SK-MEL-5 (cell line): Measurements from ENCODE around the gene OPN3. TPM values are rescaled to one million over a fixed set of nuclear protein-coding genes. Genes with fewer than 3 reads are reported as not detected.
"Not testable (repeated sequence)": the region's sequence is repeated elsewhere in the genome, so short reads cannot be mapped to it uniquely, and the experiment has no call there.

Source experiments
- DNase-seq: peaks from one replicate; pipeline ENCODE4 v3.0.0-alpha.2; 2016; ENCODE audit warnings: low read depth, low spot score
- in situ Hi-C: cut with HindIII; loops from 2 replicates; pipeline ENCODE4 v1.10.0; 2016; ENCODE audit warnings: low sequenced_read_pairs, high pct_unique_total_duplicates, low pct_unique_long_range_greater_than_20kb
- polyA plus RNA-seq, 2 experiments: library from polyadenylated mRNA; depleted of rRNA; stranded (reverse); fragments of >200 nt; gene quantifications; 2 replicates each; pipeline ENCODE4 v1.2.3, GENCODE V29; 2015
- total RNA-seq: library from RNA; depleted of rRNA; stranded (reverse); fragments of >200 nt; shearing (Covaris generic); gene quantifications from 2 replicates; pipeline ENCODE4 v1.2.3, GENCODE V29; 2014; rRNA removed

The OPN3 gene
- total RNA-seq: 8.8 and 10.2 TPM in 2 replicates
- polyA plus RNA-seq (2015; cell fraction: cytosol; rRNA removed): 7.9 and 8.1 TPM in 2 replicates
- 1.6 and 4.3 TPM in 2 replicates for polyA plus RNA-seq (2015; cell fraction: nucleus; rRNA removed)

- in situ Hi-C loops: no loop called here
- DNase-seq: peak; percentile 87
Measured at GRCh38 chr1:241640149-241640866, at the start of gene OPN3, which contains the start of gene CHML. Gene OPN3, minus strand, starts transcription at chr1:241640369. Its CDS starts 115 bp downstream, at chr1:241640254. Gene CHML, minus strand, starts transcription at chr1:241640369. Its CDS starts 4,603 bp downstream, at chr1:241635766.

- no peak for DNase-seq
- in situ Hi-C loops: no loop called here
Measured at GRCh38 chr1:241688940-241689368, 48.8 kb upstream of the OPN3 start.

- DNase-seq: no peak
Measured at GRCh38 chr1:241684108-241684507, 43.9 kb upstream of the OPN3 start.

GRCh38 chr1:241682921-241683320 is 42.8 kb upstream of the OPN3 start:
- in situ Hi-C loops: no loop called here
- no peak for DNase-seq

More at GRCh38 chr1:241684108-241684507, 43.9 kb upstream of the OPN3 start:
- in situ Hi-C loops: no loop called here

GRCh38 chr1:241681861-241682448 is 41.8 kb upstream of the OPN3 start:
- in situ Hi-C loops, DNase-seq: not testable (repeated sequence)

- DNase-seq: no peak
- in situ Hi-C loops: no loop called here
Measured at GRCh38 chr1:241679961-241680360, 39.8 kb upstream of the OPN3 start.

- in situ Hi-C loops: no loop called here
- no peak for DNase-seq
Measured at GRCh38 chr1:241679404-241679803, 39.2 kb upstream of the OPN3 start.

GRCh38 chr1:241678536-241678935 is 38.4 kb upstream of the OPN3 start:
- in situ Hi-C loops: no loop called here
- no peak for DNase-seq

- no peak for DNase-seq
- in situ Hi-C loops: no loop called here
Measured at GRCh38 chr1:241677201-241677600, 37.0 kb upstream of the OPN3 start.

GRCh38 chr1:241675983-241676382 is 35.8 kb upstream of the OPN3 start:
- in situ Hi-C loops: no loop called here
- no peak for DNase-seq

GRCh38 chr1:241674805-241675384 is 34.7 kb upstream of the OPN3 start:
- in situ Hi-C loops: no loop called here
- DNase-seq: no peak

- in situ Hi-C loops: no loop called here
- DNase-seq: no peak
Measured at GRCh38 chr1:241672301-241672700, 32.1 kb upstream of the OPN3 start.

- DNase-seq: no peak
- in situ Hi-C loops: no loop called here
Measured at GRCh38 chr1:241666419-241666818, 26.2 kb upstream of the OPN3 start.

- no peak for DNase-seq
- in situ Hi-C loops: no loop called here
Measured at GRCh38 chr1:241660424-241660972, 20.3 kb upstream of the OPN3 start.

- in situ Hi-C loops, DNase-seq: not testable (repeated sequence)
Measured at GRCh38 chr1:241659016-241659415, 18.8 kb upstream of the OPN3 start.

- in situ Hi-C loops: no loop called here
- no peak for DNase-seq
Measured at GRCh38 chr1:241658081-241658793, 18.1 kb upstream of the OPN3 start.

- in situ Hi-C loops: no loop called here
- DNase-seq: no peak
Measured at GRCh38 chr1:241654641-241655040, 14.5 kb upstream of the OPN3 start.

- no peak for DNase-seq
- in situ Hi-C loops: no loop called here
Measured at GRCh38 chr1:241654019-241654418, 13.8 kb upstream of the OPN3 start.
